B cell (primary cell): ENCODE measurements around the gene COL13A1. TPM values are rescaled to one million over a fixed set of nuclear protein-coding genes. Genes with fewer than 3 reads are reported as not detected.

ENCODE experiments used
- ATAC-seq: fragments of 200-7000 bp; cut with Tn5 transposase; one replicate; pipeline ENCODE4 v1.10.0; 2021; ENCODE audit warnings: low read depth, mild to moderate bottlenecking, moderate number of reproducible peaks, moderate library complexity
- CTCF ChIA-PET: fragments of 350-600 bp; sonication (Branson Sonifier 250); formaldehyde crosslinking; loops from one replicate; lab custom pipeline; 2021; ENCODE audit warnings: antibody characterized with exemption, inconsistent platforms; lab: Charles Lee
- POLR2A ChIA-PET: fragments of 350-600 bp; sonication (Branson Sonifier 250); formaldehyde crosslinking; loops from one replicate; lab custom pipeline; 2021; ENCODE audit warnings: antibody characterized with exemption; lab: Charles Lee
- DNase-seq: peaks from one replicate; pipeline ENCODE4 v3.0.0; 2013
- H2AFZ ChIP-seq: 2 replicates; pipeline ENCODE4 v1.6.1; 2012; ENCODE audit warnings: mild to moderate bottlenecking, low read depth, low read length; ENCODE audit not compliant: insufficient read depth, poor library complexity, severe bottlenecking
- H3K27ac ChIP-seq, 2 donors: 1 replicate in 1 of 2; 2 replicates in 1 of 2; pipeline ENCODE4 v1.5.1; 2012 to 2013; ENCODE audit warnings: low read length in 2 of 2, mild to moderate bottlenecking in 2 of 2, moderate library complexity in 1 of 2
- H3K27me3 ChIP-seq, 4 experiments: fragments of 200-600 bp in 1 of 4; sonication (generic) in 1 of 4; replicated peaks in 1 of 4; 1 replicate in 2 of 4; 2 replicates in 2 of 4; pipeline versions ENCODE4 v1.6.1 to v1.7.0; 2013 to 2016; ENCODE audit warnings: low read length in 3 of 4, mild to moderate bottlenecking in 2 of 4, mixed read lengths in 1 of 4, moderate library complexity in 1 of 4; ENCODE audit not compliant: insufficient read depth in 4 of 4, control insufficient read depth in 3 of 4; ENCODE audit errors: control extremely low read depth in 1 of 4
- H3K36me3 ChIP-seq, 2 experiments: replicated peaks in 1 of 2; 1 replicate in 1 of 2; 2 replicates in 1 of 2; pipeline versions ENCODE4 v1.6.1 to v1.7.1; 2013; ENCODE audit warnings: low read length in 1 of 2; ENCODE audit not compliant: insufficient read depth in 2 of 2, control insufficient read depth in 1 of 2; ENCODE audit errors: control extremely low read depth in 1 of 2, extremely low read depth in 1 of 2
- H3K4me1 ChIP-seq, 2 donors: fragments of 200-600 bp in 1 of 2; sonication (generic) in 1 of 2; 1 replicate in 1 of 2; 2 replicates in 1 of 2; pipeline versions ENCODE4 v1.5.1 to v1.6.1; 2013 to 2017; ENCODE audit warnings: low read length in 2 of 2; ENCODE audit not compliant: control insufficient read depth in 2 of 2, insufficient read depth in 2 of 2
- H3K4me2 ChIP-seq: replicated peaks from 2 replicates; pipeline ENCODE3; 2012; ENCODE audit warnings: mild to moderate bottlenecking, low read depth, low read length; ENCODE audit not compliant: poor library complexity, severe bottlenecking
- H3K4me3 ChIP-seq, 5 experiments: fragments of 200-600 bp in 1 of 5; sonication (generic) in 1 of 5; 1 replicate in 3 of 5; 2 replicates in 2 of 5; pipeline versions ENCODE4 v1.5.1 to v1.7.0; 2011 to 2016; ENCODE audit warnings: low read length in 4 of 5, mild to moderate bottlenecking in 4 of 5, low read depth in 2 of 5, control low read depth in 1 of 5, moderate library complexity in 1 of 5; ENCODE audit not compliant: insufficient read depth in 1 of 5; ENCODE audit errors: control extremely low read depth in 1 of 5, extremely low read depth in 1 of 5
- H3K79me2 ChIP-seq: fragments of 200-600 bp; sonication (generic); one replicate; pipeline ENCODE4 v1.6.0; 2016; ENCODE audit warnings: low read length; ENCODE audit not compliant: control insufficient read depth, insufficient read depth
- H3K9ac ChIP-seq: fragments of 200-600 bp; sonication (generic); 2 replicates; pipeline ENCODE4 v1.6.1; 2017; ENCODE audit warnings: mild to moderate bottlenecking, low read length, moderate library complexity
- H3K9me3 ChIP-seq, 3 donors: one replicate each; pipeline versions ENCODE4 v1.6.1 to v1.7.1; 2013; ENCODE audit warnings: low read length in 2 of 3; ENCODE audit not compliant: control insufficient read depth in 2 of 3, insufficient read depth in 1 of 3; ENCODE audit errors: control extremely low read depth in 1 of 3
- H4K20me1 ChIP-seq: 2 replicates; pipeline ENCODE4 v1.6.0; 2012; ENCODE audit warnings: mild to moderate bottlenecking, low read length; ENCODE audit not compliant: insufficient read depth, control insufficient read depth, poor library complexity, severe bottlenecking
- H3K27ac Mint-ChIP-seq: one replicate; pipeline ENCODE4 v1.8.0; 2021; ENCODE audit warnings: mixed read lengths
- H3K27me3 Mint-ChIP-seq: one replicate; pipeline ENCODE4 v1.8.0; 2021; ENCODE audit warnings: mixed read lengths
- H3K4me1 Mint-ChIP-seq: one replicate; pipeline ENCODE4 v1.8.0; 2021; ENCODE audit warnings: mixed read lengths
- H3K4me3 Mint-ChIP-seq: one replicate; pipeline ENCODE4 v1.8.0; 2021; ENCODE audit warnings: mixed read lengths
- H3K9me3 Mint-ChIP-seq: one replicate; pipeline ENCODE4 v1.8.0; 2022; ENCODE audit warnings: mixed read lengths; ENCODE audit not compliant: insufficient read depth
- EZH2 ChIP-seq: IDR thresholded peaks from 2 replicates; pipeline ENCODE4 v1.6.1; 2012; ENCODE audit warnings: borderline replicate concordance, low read depth, mild to moderate bottlenecking, moderate library complexity, low read length; ENCODE audit not compliant: insufficient read depth, poor library complexity, severe bottlenecking
- WGBS: methylation state at CpG from one replicate; pipeline ENCODE4 v1.1.5; 2013; ENCODE audit warnings: missing lambda C conversion rate; ENCODE audit not compliant: insufficient coverage; 5-methylcytosine and 5-hydroxymethylcytosine counted together
- intact Hi-C: fragments of 100-400 bp; cut with micrococcal nuclease; formaldehyde crosslinking; loops from one replicate; pipeline ENCODE4 v1.10.0; 2022
- polyA plus RNA-seq: library from polyadenylated mRNA; depleted of rRNA; stranded (reverse); fragments of >200 nt; gene quantifications from 2 replicates; pipeline ENCODE4 v1.2.3, GENCODE V29; 2012
- total RNA-seq, 2 donors: library from RNA; stranded (reverse); fragments of 120-200 nt in 1 of 2; gene quantifications; 1 replicate in 1 of 2; 2 replicates in 1 of 2; pipeline versions ENCODE4 v1.2.3 to v1.2.4, GENCODE V29; 2013 to 2022
- TF ChIP-seq, protein P1 (sequence below): fragments of 200-600 bp; IDR thresholded peaks from one replicate; pipeline ENCODE4 v1.8.0; 2022; ENCODE audit warnings: antibody characterized with exemption, mild to moderate bottlenecking

COL13A1 gene
- total and polyA plus RNA-seq, 2 donors (not counting 1 experiment from before 2014, with no cell fraction given), result not detected

DNA sequence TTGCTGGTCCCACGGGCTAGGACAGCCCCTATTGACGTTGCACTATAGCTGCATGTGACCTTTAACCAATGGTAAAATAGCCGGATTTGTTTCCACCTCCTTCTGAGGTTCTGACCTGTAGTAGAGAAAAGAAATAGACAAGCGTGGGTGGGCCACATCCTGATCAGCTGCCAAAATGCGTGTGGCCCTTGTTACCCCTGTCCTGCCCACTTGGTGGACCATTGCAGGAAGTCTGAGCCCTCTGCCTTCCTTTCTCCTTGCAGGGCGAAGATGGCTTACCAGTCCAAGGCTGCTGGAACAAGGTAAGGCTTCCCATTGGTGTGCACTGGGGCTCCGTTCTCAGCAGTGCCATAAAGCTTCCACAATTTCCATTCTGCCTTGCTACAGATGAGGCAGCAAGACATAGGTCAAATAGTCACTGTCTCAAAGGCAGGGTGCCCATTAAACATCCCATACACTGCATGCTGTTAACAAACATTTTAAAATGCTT is 155.1 kb downstream of the COL13A1 start:
- no peaks in the 10 kb centered on the region for H4K20me1 ChIP-seq

DNA sequence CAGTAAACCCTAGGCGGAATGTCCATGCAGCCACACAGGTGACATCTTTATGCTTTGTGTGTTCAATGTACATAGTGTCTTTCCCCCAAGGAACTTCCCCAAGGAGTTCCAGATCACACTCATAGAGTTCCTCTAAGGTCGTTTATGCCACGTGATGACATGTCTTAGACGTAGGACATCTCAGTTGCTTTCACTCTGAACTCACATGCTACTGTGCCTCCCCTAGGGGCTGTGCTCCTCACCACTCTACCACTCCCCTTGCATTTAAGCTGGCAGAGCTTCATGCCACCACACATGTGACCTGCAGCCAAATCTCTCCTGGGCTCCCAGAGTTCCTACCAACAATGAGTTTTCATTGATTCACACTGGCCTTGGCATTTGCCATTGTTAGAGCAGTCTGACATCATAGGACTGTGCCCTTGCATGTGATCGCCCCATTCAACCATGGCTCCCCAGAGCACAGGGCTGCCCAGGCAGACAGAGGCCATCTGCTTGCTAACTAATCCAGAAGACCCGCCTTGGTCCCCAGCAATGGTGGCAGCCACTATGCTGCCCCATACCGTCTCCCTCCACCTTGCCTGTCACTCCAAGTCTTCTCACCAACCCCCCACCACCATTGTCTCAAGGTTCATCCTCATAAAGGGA is 155.7 kb downstream of the COL13A1 start:
- ChIA-PET POLR2A (no interaction called here), CTCF (interaction anchor here (3.0 kb wide), 1 partner anchor 189 kb away, joined by 14 read pairs; the partner anchor contains the start of gene TYSND1)
- no peaks in the 10 kb centered on the region for H3K36me3 ChIP-seq
- H3K4me1 Mint-ChIP-seq, result peaks cover 27% of the 10 kb centered on the region
- no peak overlapping the region for H3K27ac Mint-ChIP-seq
- no peaks in the 10 kb centered on the region for H3K9me3 ChIP-seq
- no peaks in the 10 kb centered on the region for H3K27me3 ChIP-seq
- DNase-seq (no peak), ATAC-seq (no peak)
- 87% methylated on average over 3 of the region's 7 CpGs for WGBS
- H3K4me1 ChIP-seq, result peaks cover 6 to 20% of the 10 kb centered on the region in 2 donors
- intact Hi-C loops, result no loop called here
- H2AFZ ChIP-seq, result no peak overlapping the region
- no peak overlapping the region for H3K4me3 Mint-ChIP-seq
- no peaks in the 10 kb centered on the region for H3K79me2 ChIP-seq
- H3K4me3 ChIP-seq, result no peak overlapping the region
- H3K9me3 Mint-ChIP-seq, result no peaks in the 10 kb centered on the region
- H3K27me3 Mint-ChIP-seq, result peaks cover 9% of the 10 kb centered on the region
- no peak overlapping the region for H3K27ac ChIP-seq
- TF ChIP-seq, protein P1, sequence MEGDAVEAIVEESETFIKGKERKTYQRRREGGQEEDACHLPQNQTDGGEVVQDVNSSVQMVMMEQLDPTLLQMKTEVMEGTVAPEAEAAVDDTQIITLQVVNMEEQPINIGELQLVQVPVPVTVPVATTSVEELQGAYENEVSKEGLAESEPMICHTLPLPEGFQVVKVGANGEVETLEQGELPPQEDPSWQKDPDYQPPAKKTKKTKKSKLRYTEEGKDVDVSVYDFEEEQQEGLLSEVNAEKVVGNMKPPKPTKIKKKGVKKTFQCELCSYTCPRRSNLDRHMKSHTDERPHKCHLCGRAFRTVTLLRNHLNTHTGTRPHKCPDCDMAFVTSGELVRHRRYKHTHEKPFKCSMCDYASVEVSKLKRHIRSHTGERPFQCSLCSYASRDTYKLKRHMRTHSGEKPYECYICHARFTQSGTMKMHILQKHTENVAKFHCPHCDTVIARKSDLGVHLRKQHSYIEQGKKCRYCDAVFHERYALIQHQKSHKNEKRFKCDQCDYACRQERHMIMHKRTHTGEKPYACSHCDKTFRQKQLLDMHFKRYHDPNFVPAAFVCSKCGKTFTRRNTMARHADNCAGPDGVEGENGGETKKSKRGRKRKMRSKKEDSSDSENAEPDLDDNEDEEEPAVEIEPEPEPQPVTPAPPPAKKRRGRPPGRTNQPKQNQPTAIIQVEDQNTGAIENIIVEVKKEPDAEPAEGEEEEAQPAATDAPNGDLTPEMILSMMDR, result no peak
- TF ChIP-seq EZH2, result no peak
- H3K9ac ChIP-seq, result no peak overlapping the region
- no peak overlapping the region for H3K4me2 ChIP-seq
- no peaks in the 10 kb centered on the region for H4K20me1 ChIP-seq

More for the DNA sequence above, 155.1 kb downstream of the COL13A1 start:
- H3K27ac Mint-ChIP-seq, result no peak overlapping the region
- no peak overlapping the region for H2AFZ ChIP-seq
- intact Hi-C loops, result no loop called here
- no peaks in the 10 kb centered on the region for H3K36me3 ChIP-seq
- ChIA-PET POLR2A (no interaction called here), CTCF (no interaction called here)
- WGBS, result 63% methylated on average over 7 of the region's 7 CpGs
- H3K4me1 Mint-ChIP-seq, result peaks cover 33% of the 10 kb centered on the region
- no peak for ATAC-seq
- no peak overlapping the region for H3K4me3 Mint-ChIP-seq
- no peak for TF ChIP-seq EZH2
- TF ChIP-seq, protein P1, result no peak
- no peak overlapping the region for H3K9ac ChIP-seq
- no peaks in the 10 kb centered on the region for H3K27me3 ChIP-seq
- peaks cover 6 to 25% of the 10 kb centered on the region in 2 donors for H3K4me1 ChIP-seq
- peaks cover 9% of the 10 kb centered on the region for H3K27me3 Mint-ChIP-seq
- DNase-seq, result no peak
- no peak overlapping the region for H3K4me2 ChIP-seq
- H3K9me3 Mint-ChIP-seq, result no peaks in the 10 kb centered on the region
- H3K9me3 ChIP-seq, result no peaks in the 10 kb centered on the region
- no peak overlapping the region for H3K27ac ChIP-seq
- no peaks in the 10 kb centered on the region for H3K79me2 ChIP-seq
- no peak overlapping the region for H3K4me3 ChIP-seq
